Left ventricle myocardium inferior (tissue), 1 donor: ENCODE measurements around the gene ZNF672. TPM values are rescaled to one million over a fixed set of nuclear protein-coding genes. Genes with fewer than 3 reads are reported as not detected.

Experiments
- DNase-seq: peaks from one replicate; pipeline ENCODE4 v3.0.0-alpha.2; 2020
- H3K27ac ChIP-seq: fragments of 200-600 bp; replicated peaks from 2 replicates; pipeline ENCODE4 v1.8.0; 2021
- H3K27me3 ChIP-seq: fragments of 200-600 bp; 2 replicates; pipeline ENCODE4 v1.8.0; 2021; ENCODE audit warnings: low read depth
- H3K36me3 ChIP-seq: fragments of 200-600 bp; 2 replicates; pipeline ENCODE4 v1.8.0; 2021
- H3K4me1 ChIP-seq: fragments of 200-600 bp; 2 replicates; pipeline ENCODE4 v1.8.0; 2021
- H3K4me3 ChIP-seq: fragments of 200-600 bp; 2 replicates; pipeline ENCODE4 v1.8.0; 2021; ENCODE audit warnings: mild to moderate bottlenecking, moderate library complexity
- H3K9me3 ChIP-seq: fragments of 200-600 bp; replicated peaks from 2 replicates; pipeline ENCODE4 v1.8.0; 2021
- CTCF ChIP-seq: fragments of 200-600 bp; IDR thresholded peaks from 2 replicates; pipeline ENCODE4 v1.8.0; 2021; ENCODE audit warnings: antibody characterized with exemption, mild to moderate bottlenecking, borderline replicate concordance
- intact Hi-C: fragments of 100-400 bp; cut with micrococcal nuclease; formaldehyde crosslinking; loops from one replicate; pipeline ENCODE4 v1.11.0; 2022
- total RNA-seq: library from RNA; stranded (reverse); fragmentation: NEBNext Ultra II Directional; extraction: Animal tissue kit (Norgen Biotek cat#: 25700); gene quantifications from one replicate; pipeline ENCODE4 v1.2.1, GENCODE V29; 2021
- donor health status: DM: no; HTN: yes; CAD: no; lungs with severe emphysema.

ZNF672 gene
- total RNA-seq, 1 donor from 2014 or later: 43.1 TPM

- H3K9me3 ChIP-seq: no peaks in the 10 kb centered on the region
- peaks cover 59% of the 10 kb centered on the region for H3K36me3 ChIP-seq
- TF ChIP-seq CTCF: no peak
- no peaks in the 10 kb centered on the region for H3K27me3 ChIP-seq
- peaks cover 58% of the 10 kb centered on the region for H3K4me1 ChIP-seq
- no peak for DNase-seq
- H3K27ac ChIP-seq: no peak overlapping the region
- intact Hi-C loops: no loop called here
- no peak overlapping the region for H3K4me3 ChIP-seq
Measured at GRCh38 chr1:248820041-248820585, 17.9 kb upstream of the ZNF672 start.

GRCh38 chr1:248821101-248821500, 16.9 kb upstream of the ZNF672 start:
- Histone ChIP-seq H3K27ac (peak overlapping the region; percentile 42), H3K9me3 (no peaks in the 10 kb centered on the region), H3K4me1 (peaks cover 68% of the 10 kb centered on the region), H3K4me3 (no peak overlapping the region), H3K27me3 (no peaks in the 10 kb centered on the region), H3K36me3 (peaks cover 49% of the 10 kb centered on the region)
- no peak for DNase-seq
- TF ChIP-seq CTCF: no peak
- intact Hi-C loops: no loop called here

GRCh38 chr1:248821641-248822040, 16.4 kb upstream of the ZNF672 start:
- Histone ChIP-seq H3K27me3 (no peaks in the 10 kb centered on the region), H3K27ac (peak overlapping the region; percentile 42), H3K4me1 (peaks cover 68% of the 10 kb centered on the region), H3K4me3 (no peak overlapping the region), H3K9me3 (no peaks in the 10 kb centered on the region), H3K36me3 (peaks cover 44% of the 10 kb centered on the region)
- no peak for DNase-seq
- intact Hi-C loops: no loop called here
- no peak for TF ChIP-seq CTCF

DNA sequence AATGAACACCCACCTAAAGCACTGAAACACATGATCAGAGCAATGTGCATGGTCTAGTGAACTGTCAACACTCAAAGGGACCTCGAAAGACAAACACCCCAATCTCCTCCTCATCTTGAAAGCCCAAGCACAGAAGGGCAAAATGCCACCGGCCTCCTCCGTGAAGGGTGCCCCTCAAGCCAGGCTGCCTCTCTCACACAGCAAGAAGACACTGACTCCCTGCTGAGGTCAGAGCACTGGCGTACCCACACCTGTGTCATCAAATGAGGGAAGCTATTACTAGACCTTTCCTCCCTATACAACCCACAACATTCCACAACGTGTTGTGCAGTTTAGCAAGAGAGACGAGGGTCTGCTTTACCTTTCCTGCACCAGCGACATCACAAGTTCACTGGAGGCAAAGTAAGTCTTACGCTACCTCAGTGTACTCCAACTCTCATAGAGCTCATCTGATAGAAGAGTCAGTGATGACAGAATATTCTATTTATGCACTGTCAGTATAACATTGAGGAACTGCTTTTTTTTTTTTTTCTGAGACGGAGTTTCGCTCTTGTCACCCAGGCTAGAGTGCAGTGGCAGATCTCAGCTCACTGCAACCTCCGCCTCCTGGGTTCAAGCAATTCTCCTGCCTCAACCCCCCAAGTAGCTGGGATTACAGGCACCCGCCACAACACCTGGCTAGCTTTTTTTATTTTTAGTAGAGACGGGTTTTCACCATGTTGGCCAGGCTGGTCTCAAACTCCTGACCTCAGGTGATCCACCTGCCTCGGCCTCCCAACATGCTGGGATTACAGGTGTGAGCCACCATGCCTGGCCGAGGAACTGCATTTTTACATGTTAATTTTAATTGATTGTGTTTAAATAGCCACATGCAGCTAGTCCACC, 15.6 kb upstream of the ZNF672 start:
- no peaks in the 10 kb centered on the region for H3K9me3 ChIP-seq
- peaks cover 38% of the 10 kb centered on the region for H3K36me3 ChIP-seq
- H3K27ac ChIP-seq: peak overlapping the region; percentile 42
- no peaks in the 10 kb centered on the region for H3K27me3 ChIP-seq
- intact Hi-C loops: no loop called here
- peaks cover 76% of the 10 kb centered on the region for H3K4me1 ChIP-seq
- TF ChIP-seq CTCF: no peak
- H3K4me3 ChIP-seq: peak overlapping the region; percentile 92
- DNase-seq: no peak

DNA sequence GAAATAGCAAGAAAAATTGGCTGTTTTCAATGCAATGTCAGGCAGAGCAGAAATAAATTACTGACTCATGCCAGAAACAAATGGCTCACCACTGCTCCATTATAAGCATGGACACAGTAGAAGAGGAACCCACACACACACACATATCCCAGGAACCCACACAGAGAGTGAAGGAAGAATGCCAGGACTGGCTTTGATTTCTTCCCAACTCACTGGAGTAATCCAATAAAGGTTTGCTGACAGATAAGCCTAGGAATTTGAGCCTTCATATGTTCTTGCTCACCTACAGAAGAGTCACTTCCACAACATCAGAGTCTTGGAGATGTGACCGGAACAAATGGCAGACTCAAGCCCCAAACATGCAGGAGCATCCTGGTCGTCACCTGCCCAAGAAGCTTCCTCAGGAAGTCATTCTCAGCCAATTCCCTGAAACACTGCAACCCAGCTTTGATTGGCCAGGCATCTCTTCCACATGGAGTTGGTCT, 14.5 kb upstream of the ZNF672 start:
- DNase-seq: no peak
- Histone ChIP-seq H3K27ac (no peak overlapping the region), H3K9me3 (no peaks in the 10 kb centered on the region), H3K36me3 (peaks cover 34% of the 10 kb centered on the region), H3K27me3 (no peaks in the 10 kb centered on the region), H3K4me1 (peaks cover 75% of the 10 kb centered on the region), H3K4me3 (peak overlapping the region; percentile 92)
- intact Hi-C loops: no loop called here
- no peak for TF ChIP-seq CTCF
